IMR-90 (cell line): ENCODE results near the gene MCTP1. TPM values are rescaled to one million over a fixed set of nuclear protein-coding genes. Genes with fewer than 3 reads are reported as not detected.

Experiments
- ATAC-seq: fragments of 200-7000 bp; cut with Tn5 transposase; 2 replicates; pipeline ENCODE4 v1.9.1; 2020; ENCODE audit warnings: low read depth, mild to moderate bottlenecking, moderate library complexity
- BruUV-seq: library from RNA; stranded (reverse); fragments of 400-500 nt; replicated peaks from 2 replicates; lab custom pipeline; 2021; lab: Mats Ljungman, UMichigan
- CTCF ChIA-PET: fragments of 300-600 bp; formaldehyde crosslinking; extraction: SDS; loops from one replicate; lab custom pipeline; 2021; ENCODE audit warnings: antibody characterized with exemption; lab: Yijun Ruan, JAX
- POLR2A ChIA-PET: fragments of 300-600 bp; sonication (Branson Sonifier 250); formaldehyde crosslinking; loops from one replicate; lab custom pipeline; 2022; ENCODE audit warnings: antibody characterized with exemption; ENCODE audit not compliant: unreplicated experiment; lab: Charles Lee
- DNase-seq: peaks from one replicate; pipeline ENCODE4 v3.0.0; 2013
- H2AFZ ChIP-seq: replicated peaks from 2 replicates; pipeline ENCODE3; 2013; ENCODE audit warnings: low read length, mild to moderate bottlenecking; ENCODE audit not compliant: poor library complexity
- H2AK5ac ChIP-seq: 2 replicates; pipeline ENCODE4 v1.6.1; 2013; ENCODE audit warnings: low read depth, low read length, inconsistent platforms
- H2AK9ac ChIP-seq: replicated peaks from 2 replicates; pipeline ENCODE3; 2013; ENCODE audit warnings: mild to moderate bottlenecking, low read depth, low read length, moderate library complexity; ENCODE audit not compliant: poor library complexity
- H2BK120ac ChIP-seq: 2 replicates; pipeline ENCODE4 v1.6.1; 2013; ENCODE audit warnings: low read depth, low read length, inconsistent platforms
- H2BK15ac ChIP-seq: 3 replicates; pipeline ENCODE4 v1.6.1; 2013; ENCODE audit warnings: low read depth, low read length, inconsistent platforms
- H2BK20ac ChIP-seq: 2 replicates; pipeline ENCODE4 v1.6.1; 2013; ENCODE audit warnings: low read depth, mild to moderate bottlenecking, inconsistent platforms, low read length, moderate library complexity
- H2BK5ac ChIP-seq: 2 replicates; pipeline ENCODE4 v1.6.1; 2013; ENCODE audit warnings: mild to moderate bottlenecking, low read depth, low read length, inconsistent platforms; ENCODE audit not compliant: poor library complexity, severe bottlenecking
- H3K14ac ChIP-seq: replicated peaks from 2 replicates; pipeline ENCODE4 v1.6.1; 2013; ENCODE audit warnings: low read depth, low read length, inconsistent platforms
- H3K18ac ChIP-seq: 2 replicates; pipeline ENCODE4 v1.6.1; 2013; ENCODE audit warnings: low read depth, low read length, control low read depth
- H3K23ac ChIP-seq: 2 replicates; pipeline ENCODE4 v1.6.1; 2013; ENCODE audit warnings: low read depth, low read length, inconsistent platforms
- H3K27ac ChIP-seq: 2 replicates; pipeline ENCODE4 v1.5.1; 2013; ENCODE audit warnings: mild to moderate bottlenecking, control low read depth, low read length; ENCODE audit not compliant: insufficient read depth
- H3K27me3 ChIP-seq: 2 replicates; pipeline ENCODE4 v1.6.1; 2013; ENCODE audit warnings: low read length; ENCODE audit not compliant: control insufficient read depth, insufficient read depth
- H3K36me3 ChIP-seq: 2 replicates; pipeline ENCODE4 v1.6.1; 2013; ENCODE audit warnings: low read length, mixed read lengths; ENCODE audit not compliant: control insufficient read depth, insufficient read depth
- H3K4ac ChIP-seq: 2 replicates; pipeline ENCODE4 v1.6.1; 2013; ENCODE audit warnings: low read depth, low read length, inconsistent platforms
- H3K4me1 ChIP-seq: 2 replicates; pipeline ENCODE4 v1.6.1; 2013; ENCODE audit warnings: low read length, mixed read lengths; ENCODE audit not compliant: control insufficient read depth, insufficient read depth
- H3K4me2 ChIP-seq: 2 replicates; pipeline ENCODE4 v1.6.1; 2013; ENCODE audit warnings: low read depth, mild to moderate bottlenecking, control low read depth, low read length, moderate library complexity
- H3K4me3 ChIP-seq: 2 replicates; pipeline ENCODE4 v1.5.1; 2013; ENCODE audit warnings: low read depth, mild to moderate bottlenecking, control low read depth, low read length, moderate library complexity; ENCODE audit not compliant: insufficient read depth
- H3K56ac ChIP-seq: 2 replicates; pipeline ENCODE4 v1.6.1; 2013; ENCODE audit warnings: low read length, inconsistent platforms; ENCODE audit not compliant: insufficient read depth; ENCODE audit errors: extremely low read depth
- H3K79me1 ChIP-seq, 2 experiments: 2 replicates each; pipeline ENCODE4 v1.6.1; 2013; ENCODE audit warnings: low read length in 2 of 2, inconsistent platforms in 1 of 2, low read depth in 1 of 2
- H3K9ac ChIP-seq: 2 replicates; pipeline ENCODE4 v1.6.1; 2013; ENCODE audit warnings: low read depth, low read length, control low read depth
- H3K9me1 ChIP-seq: 2 replicates; pipeline ENCODE4 v1.6.1; 2013; ENCODE audit warnings: low read length, inconsistent platforms; ENCODE audit not compliant: insufficient read depth
- H3K9me3 ChIP-seq: 2 replicates; pipeline ENCODE4 v1.6.1; 2013; ENCODE audit warnings: low read length; ENCODE audit not compliant: control insufficient read depth, insufficient read depth
- H4K20me1 ChIP-seq: 2 replicates; pipeline ENCODE4 v1.6.1; 2013; ENCODE audit warnings: low read length, inconsistent platforms; ENCODE audit not compliant: insufficient read depth
- H4K5ac ChIP-seq: 2 replicates; pipeline ENCODE4 v1.6.1; 2013; ENCODE audit warnings: mild to moderate bottlenecking, low read depth, low read length, control low read depth
- H4K8ac ChIP-seq, 2 experiments: 2 replicates each; pipeline ENCODE4 v1.6.1; 2013; ENCODE audit warnings: low read depth in 2 of 2, low read length in 2 of 2, control low read depth in 1 of 2, inconsistent platforms in 1 of 2
- H4K91ac ChIP-seq: 2 replicates; pipeline ENCODE4 v1.6.1; 2013; ENCODE audit warnings: low read depth, low read length, inconsistent platforms; ENCODE audit not compliant: insufficient read depth
- CEBPB ChIP-seq: IDR thresholded peaks from 2 replicates; pipeline ENCODE4 v1.6.1; 2012; ENCODE audit warnings: low read depth, low read length, improper control_type of control experiment
- POLR2A ChIP-seq: IDR thresholded peaks from 2 replicates; pipeline ENCODE4 v1.6.1; 2012; ENCODE audit warnings: mild to moderate bottlenecking, low read depth, low read length
- RAD21 ChIP-seq: IDR thresholded peaks from 2 replicates; pipeline ENCODE4 v1.6.1; 2012; ENCODE audit warnings: low read length, improper control_type of control experiment
- dilution Hi-C: fragments of 300-500 bp; cut with HindIII; formaldehyde crosslinking; loops from one replicate; pipeline ENCODE4 v1.14.3; 2018; ENCODE audit warnings: low sequenced_read_pairs; ENCODE audit not compliant: unreplicated experiment
- in situ Hi-C: fragments of 300-500 bp; cut with MboI; formaldehyde crosslinking; loops from 3 replicates; pipeline ENCODE4 v1.14.3; 2019; ENCODE audit warnings: low sequenced_read_pairs, inconsistent platforms, mixed read lengths
- intact Hi-C: fragments of 100-400 bp; cut with micrococcal nuclease; formaldehyde crosslinking; loops from 2 replicates; pipeline ENCODE4 v1.10.0; 2022
- polyA plus RNA-seq, 3 experiments: library from polyadenylated mRNA; depleted of rRNA; stranded (reverse); fragments of >200 nt; gene quantifications; 2 replicates each; pipeline ENCODE4 v1.2.3, GENCODE V29; 2012; ENCODE audit warnings: low replicate concordance in 1 of 3
- total RNA-seq: library from RNA; depleted of rRNA; stranded (reverse); fragments of >200 nt; gene quantifications from 2 replicates; pipeline ENCODE4 v1.2.3, GENCODE V29; 2012

MCTP1 gene
- total and polyA plus RNA-seq, 2 of the 4 experiments (the other 2 are of a cell fraction), result 0.21 TPM; not detected in 1

GRCh38 chr5:95272316-95272929 is 12.5 kb downstream of the MCTP1 start:
- H4K91ac ChIP-seq, result no peak overlapping the region
- no peaks in the 10 kb centered on the region for H3K4me1 ChIP-seq
- H3K27me3 ChIP-seq, result peaks cover 4% of the 10 kb centered on the region
- H4K5ac ChIP-seq, result no peak overlapping the region
- intact Hi-C loops (no loop called here), in situ Hi-C loops (no loop called here), dilution Hi-C loops (no loop called here)
- H2AK9ac ChIP-seq, result no peak overlapping the region
- ChIA-PET CTCF (no interaction called here), POLR2A (no interaction called here)
- no peaks in the 10 kb centered on the region for H3K36me3 ChIP-seq
- no peaks in the 10 kb centered on the region for H4K20me1 ChIP-seq
- H3K4me3 ChIP-seq, result no peak overlapping the region
- H3K27ac ChIP-seq, result no peak overlapping the region
- no peak overlapping the region for H4K8ac ChIP-seq
- DNase-seq (no peak), ATAC-seq (no peak)
- H3K9me1 ChIP-seq, result no peaks in the 10 kb centered on the region; the same call in 1 of the 2 replicates
- H3K23ac ChIP-seq, result no peak overlapping the region
- no peak overlapping the region for H3K4me2 ChIP-seq
- no peaks in the 10 kb centered on the region for H3K79me1 ChIP-seq
- H3K14ac ChIP-seq, result no peak overlapping the region
- H2BK120ac ChIP-seq, result no peak overlapping the region
- H3K56ac ChIP-seq, result no peak overlapping the region
- H2BK15ac ChIP-seq, result no peak overlapping the region
- no peak overlapping the region for H2BK20ac ChIP-seq
- H3K18ac ChIP-seq, result no peak overlapping the region
- H2AFZ ChIP-seq, result no peak overlapping the region
- no peak overlapping the region for H3K4ac ChIP-seq
- H2BK5ac ChIP-seq, result no peak overlapping the region
- no TSS peak for BruUV-seq
- no peaks in the 10 kb centered on the region for H3K9me3 ChIP-seq
- H3K9ac ChIP-seq, result no peak overlapping the region
- no peak overlapping the region for H2AK5ac ChIP-seq
- no peak for TF ChIP-seq POLR2A
- TF ChIP-seq RAD21, result no peak
- no peak for TF ChIP-seq CEBPB
